ENCODE results near the gene RBMY1J. TPM values are rescaled to one million over a fixed set of nuclear protein-coding genes. Genes with fewer than 3 reads are reported as not detected.
"Not testable (repeated sequence)": the region's sequence is repeated elsewhere in the genome, so short reads cannot be mapped to it uniquely, and the experiment has no call there.

The RBMY1J gene
- not detected in 2 replicates for total RNA-seq (2014; rRNA removed)
- polyA plus RNA-seq (2012), result not detected

DNA sequence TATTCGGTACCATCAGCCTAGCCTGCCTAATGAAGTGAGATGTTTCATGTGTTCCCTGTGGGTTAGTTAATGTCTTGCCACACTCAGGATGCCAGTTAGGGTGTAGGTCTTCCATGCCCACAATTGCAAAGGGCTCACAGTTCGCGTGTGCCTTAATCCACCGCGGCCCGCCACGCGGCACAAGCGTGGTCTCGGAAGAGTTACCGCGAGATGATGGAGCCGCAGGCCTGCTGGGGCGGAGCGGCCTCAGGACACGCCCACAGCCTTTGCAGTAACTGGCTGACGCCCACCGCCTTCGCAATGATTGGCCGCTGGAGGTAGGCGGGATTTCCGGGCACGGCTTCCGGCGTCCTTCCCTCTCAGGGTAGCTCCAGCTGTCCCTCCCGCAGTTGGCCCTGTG lies at the start of gene RBMY1J:
RBMY1J (plus strand) TSS at position 301 of the 400 bp plus-strand sequence. CDS start 2,038 bp downstream, outside the sequence.
- DNase-seq (ENCODE audit: low read depth), result not testable (repeated sequence)

- no peak for DNase-seq (ENCODE audit: low read depth)
Observed at GRCh38 chrY:22367416-22367815, 35.8 kb upstream of the RBMY1J start.

DNA sequence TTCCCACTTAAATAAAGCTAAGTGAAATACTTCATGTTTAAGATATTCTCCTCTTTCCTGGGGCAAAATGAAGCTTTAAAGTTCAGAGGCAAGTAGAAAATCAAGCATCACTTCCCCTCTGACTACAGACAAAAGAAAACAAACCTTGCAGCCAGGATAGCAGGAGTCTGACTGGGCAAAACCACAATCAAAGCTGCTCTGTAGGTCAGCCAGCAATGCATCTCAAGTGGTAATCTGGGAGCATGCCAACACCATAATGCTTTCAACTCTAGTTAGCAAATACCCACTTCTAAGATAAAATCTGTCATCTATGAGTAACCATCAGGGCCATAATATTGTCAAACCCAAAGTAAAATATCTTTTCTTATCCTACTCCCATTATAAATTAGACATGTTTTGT lies 32.6 kb upstream of the RBMY1J start:
- peak; percentile 91 for DNase-seq (ENCODE audit: low read depth)

DNA sequence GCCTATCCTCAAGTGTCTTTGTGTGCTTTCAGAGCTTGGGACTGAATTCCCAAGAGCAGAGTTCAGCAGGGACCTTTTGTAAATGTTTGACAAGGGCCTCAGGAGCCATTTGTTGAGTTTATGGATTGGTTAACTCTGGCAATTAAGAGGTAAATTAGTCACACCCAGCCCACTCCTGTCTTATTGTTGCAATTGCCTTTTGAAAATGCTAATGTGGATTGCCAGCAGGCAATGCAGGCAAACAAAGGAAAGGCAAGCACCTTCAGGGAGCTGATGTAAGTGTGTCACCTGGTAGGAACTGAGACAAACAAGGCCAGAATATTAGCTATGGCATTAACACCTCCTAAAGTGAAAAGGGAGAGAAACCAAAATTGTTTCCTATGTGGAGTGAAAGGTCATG lies 29.7 kb upstream of the RBMY1J start:
- DNase-seq (ENCODE audit: low read depth), result no peak

DNA sequence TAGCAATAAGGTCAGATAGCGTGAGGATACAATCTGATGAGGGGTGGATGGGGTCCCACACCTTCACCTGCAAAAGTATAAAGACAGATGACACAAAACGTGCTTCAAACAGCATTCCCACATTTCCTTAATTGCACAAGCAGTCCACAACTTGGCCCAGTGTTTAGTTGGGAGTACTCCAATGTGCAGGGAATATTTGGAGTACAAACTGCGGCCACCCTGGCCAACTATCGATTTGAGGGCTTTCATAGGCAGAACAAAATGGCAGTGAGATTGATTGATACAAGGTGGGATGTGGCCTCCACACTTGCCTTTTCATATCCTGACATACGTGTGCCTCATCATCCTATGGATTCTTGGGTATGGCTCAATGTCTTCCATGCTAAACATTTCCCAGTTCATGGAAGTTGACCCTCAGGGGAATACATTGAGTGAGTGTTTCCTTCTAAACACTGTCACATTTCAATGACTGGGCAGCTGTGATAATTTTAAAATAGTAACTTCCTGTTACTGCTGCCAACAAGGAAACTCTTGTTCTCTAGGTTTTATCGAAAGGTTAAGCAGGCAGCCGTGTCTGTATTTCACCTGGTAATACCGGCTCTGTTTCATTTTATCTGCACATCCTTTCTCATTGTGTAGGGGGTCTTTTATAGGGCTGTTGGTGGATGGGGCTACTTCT lies 41.6 kb downstream of the RBMY1J start:
- DNase-seq (ENCODE audit: low read depth), result not testable (repeated sequence)

DNA sequence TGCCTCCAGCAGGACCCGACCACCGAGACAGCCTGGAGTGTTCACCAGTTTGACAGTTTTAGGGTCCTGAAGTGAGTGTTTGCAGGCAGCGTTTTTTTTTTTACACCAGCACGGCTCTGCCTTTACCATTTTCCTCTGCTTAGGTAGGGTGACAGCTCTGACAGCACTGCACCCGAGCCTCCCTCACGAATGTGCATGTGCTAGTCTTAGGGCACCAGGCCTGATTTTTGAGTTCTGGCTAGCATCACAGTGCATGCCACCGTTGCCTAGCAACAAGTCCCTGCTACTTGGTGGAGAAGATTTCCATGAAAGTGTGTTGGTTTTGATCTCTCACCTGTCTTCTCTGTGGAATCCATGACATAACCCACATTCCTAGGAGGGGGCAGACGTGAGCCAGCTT lies 52.3 kb downstream of the RBMY1J start:
- not testable (repeated sequence) for DNase-seq (ENCODE audit: low read depth)

DNA sequence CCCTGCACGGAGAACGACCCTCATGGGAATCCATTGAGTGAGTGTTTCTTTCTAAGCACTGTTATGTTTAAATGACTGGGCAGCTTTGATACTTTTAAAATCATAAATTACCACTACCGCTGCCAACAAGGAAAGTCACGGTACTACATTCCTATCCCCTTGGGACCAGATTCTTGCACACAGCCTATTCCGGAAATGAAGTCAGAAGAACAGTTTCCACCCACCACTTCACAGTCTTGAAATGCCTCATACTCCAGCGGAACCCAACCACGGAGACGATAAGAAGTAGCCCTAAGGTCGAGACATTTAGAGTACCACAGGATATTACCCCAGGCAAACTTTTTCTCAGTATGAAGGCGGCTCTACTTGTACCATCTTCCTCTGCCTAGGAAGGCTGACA lies 58.8 kb downstream of the RBMY1J start:
- not testable (repeated sequence) for DNase-seq (ENCODE audit: low read depth)

Other genes starting within 250 kb of the RBMY1J start
- gene RBMY1F, start 220.5 kb upstream of the RBMY1J start, total RNA-seq (2014; rRNA removed), result not detected in 2 replicates